OCI-LY1 (cell line): ENCODE measurements around the gene CAMKK1.

ENCODE experiments used
- EZH2 ChIP-seq: fragments of 200-600 bp; sonication (generic), shearing (Covaris generic); IDR thresholded peaks from 2 replicates; pipeline ENCODE4 v1.8.0; 2017; ENCODE audit warnings: borderline replicate concordance, mixed run types, mild to moderate bottlenecking, antibody characterized with exemption, low read length, moderate library complexity, mixed read lengths
- TF ChIP-seq, protein P1 (sequence below): fragments of 200-600 bp; sonication (generic), shearing (Covaris generic); IDR thresholded peaks from 2 replicates; pipeline ENCODE4 v1.5.1; 2017; ENCODE audit warnings: mild to moderate bottlenecking, antibody characterized with exemption, low read length, moderate library complexity, mixed read lengths

DNA sequence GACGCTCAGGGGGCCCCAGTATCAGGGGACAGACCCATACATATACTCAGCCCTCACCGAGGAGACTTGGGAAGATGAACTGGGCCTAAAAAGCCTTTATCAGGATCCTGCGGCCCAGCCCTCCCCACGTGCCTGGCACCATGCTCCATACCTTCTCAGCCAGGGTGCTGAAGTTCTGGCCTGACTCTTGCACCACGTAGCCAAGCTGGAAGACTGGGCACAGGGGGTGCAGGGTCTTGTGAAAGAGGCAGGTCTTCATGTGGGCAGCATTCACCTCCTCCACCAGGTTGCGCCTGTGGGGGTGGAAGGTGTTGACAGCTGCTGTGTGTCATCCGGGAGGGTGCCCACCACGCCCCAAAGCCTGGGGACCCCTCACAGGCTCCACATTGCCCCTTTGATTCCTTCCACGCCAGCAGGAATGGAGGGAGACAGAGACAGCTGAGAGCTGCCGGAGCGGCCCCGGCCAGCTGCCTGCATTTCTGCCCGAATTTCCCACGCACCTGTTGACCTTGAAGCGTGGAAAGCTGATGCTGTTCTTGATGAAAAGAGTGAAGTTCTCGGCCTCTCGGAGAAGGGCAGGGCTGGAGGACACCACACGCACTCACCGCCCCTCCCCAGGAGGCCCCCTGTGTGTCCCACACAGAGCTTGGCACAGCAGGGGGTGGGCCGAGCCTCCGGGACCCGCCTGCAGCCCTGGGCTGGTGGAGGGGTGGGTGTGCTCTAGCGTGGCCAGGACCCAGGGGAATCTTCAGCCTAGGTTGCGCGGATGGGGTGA is 10.4 kb upstream of the CAMKK1 start:
- TF ChIP-seq, protein P1, sequence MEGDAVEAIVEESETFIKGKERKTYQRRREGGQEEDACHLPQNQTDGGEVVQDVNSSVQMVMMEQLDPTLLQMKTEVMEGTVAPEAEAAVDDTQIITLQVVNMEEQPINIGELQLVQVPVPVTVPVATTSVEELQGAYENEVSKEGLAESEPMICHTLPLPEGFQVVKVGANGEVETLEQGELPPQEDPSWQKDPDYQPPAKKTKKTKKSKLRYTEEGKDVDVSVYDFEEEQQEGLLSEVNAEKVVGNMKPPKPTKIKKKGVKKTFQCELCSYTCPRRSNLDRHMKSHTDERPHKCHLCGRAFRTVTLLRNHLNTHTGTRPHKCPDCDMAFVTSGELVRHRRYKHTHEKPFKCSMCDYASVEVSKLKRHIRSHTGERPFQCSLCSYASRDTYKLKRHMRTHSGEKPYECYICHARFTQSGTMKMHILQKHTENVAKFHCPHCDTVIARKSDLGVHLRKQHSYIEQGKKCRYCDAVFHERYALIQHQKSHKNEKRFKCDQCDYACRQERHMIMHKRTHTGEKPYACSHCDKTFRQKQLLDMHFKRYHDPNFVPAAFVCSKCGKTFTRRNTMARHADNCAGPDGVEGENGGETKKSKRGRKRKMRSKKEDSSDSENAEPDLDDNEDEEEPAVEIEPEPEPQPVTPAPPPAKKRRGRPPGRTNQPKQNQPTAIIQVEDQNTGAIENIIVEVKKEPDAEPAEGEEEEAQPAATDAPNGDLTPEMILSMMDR: no peak
- TF ChIP-seq EZH2: no peak
